ENCODE results near the gene PARD3B. TPM values are rescaled to one million over a fixed set of nuclear protein-coding genes. Genes with fewer than 3 reads are reported as not detected.

Gene PARD3B
- total and polyA plus RNA-seq, 2 donors from 2014 or later: 5.3 to 29.6 TPM

DNA sequence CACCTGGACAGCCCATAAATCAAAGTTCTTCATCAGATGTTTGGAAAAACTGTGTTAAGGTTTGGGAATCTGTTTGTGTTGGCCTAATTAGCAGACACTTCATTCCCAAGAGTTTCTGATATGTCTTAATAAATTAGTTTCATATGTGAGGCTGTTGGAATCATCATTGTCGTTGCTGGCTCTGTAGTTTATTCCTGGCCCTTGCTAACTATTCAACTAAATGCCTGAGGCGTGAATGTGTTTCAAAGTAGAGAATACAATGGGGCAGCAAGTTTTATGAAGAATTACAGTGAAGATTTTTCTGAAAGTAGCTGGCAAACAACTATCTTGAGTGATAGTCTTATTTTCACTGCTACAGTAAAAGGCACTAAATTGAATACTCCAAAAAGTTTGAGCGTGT, 141.1 kb downstream of the PARD3B start:
- H3K27me3 ChIP-seq (ENCODE audit: control insufficient read depth, insufficient read depth, low read length): no peaks in the 10 kb centered on the region
- H3K9ac ChIP-seq (ENCODE audit: low read length in 3 of 3): no peak overlapping the region
- no peak overlapping the region for H3K4me3 ChIP-seq (ENCODE audit: low read length in 3 of 3)
- no peaks in the 10 kb centered on the region for H3K36me3 ChIP-seq (ENCODE audit: control insufficient read depth in 2 of 3, insufficient read depth in 3 of 3, low read length in 3 of 3)
- no peaks in the 10 kb centered on the region for H3K9me3 ChIP-seq (ENCODE audit: control insufficient read depth in 2 of 3, insufficient read depth in 1 of 3, low read length in 3 of 3)
- DNase-seq (no peak), FAIRE-seq (no peak)
- TF ChIP-seq, protein P1, sequence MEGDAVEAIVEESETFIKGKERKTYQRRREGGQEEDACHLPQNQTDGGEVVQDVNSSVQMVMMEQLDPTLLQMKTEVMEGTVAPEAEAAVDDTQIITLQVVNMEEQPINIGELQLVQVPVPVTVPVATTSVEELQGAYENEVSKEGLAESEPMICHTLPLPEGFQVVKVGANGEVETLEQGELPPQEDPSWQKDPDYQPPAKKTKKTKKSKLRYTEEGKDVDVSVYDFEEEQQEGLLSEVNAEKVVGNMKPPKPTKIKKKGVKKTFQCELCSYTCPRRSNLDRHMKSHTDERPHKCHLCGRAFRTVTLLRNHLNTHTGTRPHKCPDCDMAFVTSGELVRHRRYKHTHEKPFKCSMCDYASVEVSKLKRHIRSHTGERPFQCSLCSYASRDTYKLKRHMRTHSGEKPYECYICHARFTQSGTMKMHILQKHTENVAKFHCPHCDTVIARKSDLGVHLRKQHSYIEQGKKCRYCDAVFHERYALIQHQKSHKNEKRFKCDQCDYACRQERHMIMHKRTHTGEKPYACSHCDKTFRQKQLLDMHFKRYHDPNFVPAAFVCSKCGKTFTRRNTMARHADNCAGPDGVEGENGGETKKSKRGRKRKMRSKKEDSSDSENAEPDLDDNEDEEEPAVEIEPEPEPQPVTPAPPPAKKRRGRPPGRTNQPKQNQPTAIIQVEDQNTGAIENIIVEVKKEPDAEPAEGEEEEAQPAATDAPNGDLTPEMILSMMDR (IDR thresholded peaks at IDR 0.05; ENCODE audit: borderline replicate concordance, extremely low read depth, insufficient read depth): no peak
- H3K27ac ChIP-seq (ENCODE audit: low read depth in 2 of 2, low read length in 2 of 2): no peak overlapping the region
- intact Hi-C loops (cut with DNase I): no loop called here
- peaks cover 0 to under 1% (median 0%) of the 10 kb centered on the region in 3 donors for H3K4me1 ChIP-seq (ENCODE audit: control insufficient read depth in 2 of 3, insufficient read depth in 2 of 3, low read depth in 1 of 3, low read length in 3 of 3)

DNA sequence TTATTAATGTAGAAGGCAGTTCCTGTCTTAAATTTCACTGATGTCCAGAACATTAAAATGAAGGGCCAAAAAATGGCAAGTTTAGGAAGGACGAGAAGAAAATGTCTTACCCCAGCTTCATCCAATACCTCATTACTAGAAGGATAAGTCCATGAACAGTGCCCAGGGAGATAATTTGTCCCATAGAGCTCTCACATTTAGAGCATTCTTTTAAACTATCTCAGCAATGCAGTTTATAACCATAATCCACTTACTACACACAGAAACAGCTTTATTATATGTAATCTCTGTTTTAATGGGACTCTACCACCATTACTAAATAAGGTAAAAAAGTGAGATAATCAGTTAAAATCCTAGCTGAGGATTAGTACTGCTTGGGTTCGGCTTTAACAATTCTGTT, 142.5 kb downstream of the PARD3B start:
- FAIRE-seq (no peak), DNase-seq (no peak)
- intact Hi-C loops (cut with DNase I): no loop called here
- Histone ChIP-seq H3K36me3 (ENCODE audit: control insufficient read depth in 2 of 3, insufficient read depth in 3 of 3, low read length in 3 of 3) (no peaks in the 10 kb centered on the region), H3K9ac (ENCODE audit: low read length in 3 of 3) (no peak overlapping the region), H3K4me3 (ENCODE audit: low read length in 3 of 3) (no peak overlapping the region), H3K27me3 (ENCODE audit: control insufficient read depth, insufficient read depth, low read length) (no peaks in the 10 kb centered on the region), H3K27ac (ENCODE audit: low read depth in 2 of 2, low read length in 2 of 2) (no peak overlapping the region), H3K9me3 (ENCODE audit: control insufficient read depth in 2 of 3, insufficient read depth in 1 of 3, low read length in 3 of 3) (no peaks in the 10 kb centered on the region), H3K4me1 (ENCODE audit: control insufficient read depth in 2 of 3, insufficient read depth in 2 of 3, low read depth in 1 of 3, low read length in 3 of 3) (no peaks in the 10 kb centered on the region)
- TF ChIP-seq, protein P1 (IDR thresholded peaks at IDR 0.05; ENCODE audit: borderline replicate concordance, extremely low read depth, insufficient read depth): no peak

DNA sequence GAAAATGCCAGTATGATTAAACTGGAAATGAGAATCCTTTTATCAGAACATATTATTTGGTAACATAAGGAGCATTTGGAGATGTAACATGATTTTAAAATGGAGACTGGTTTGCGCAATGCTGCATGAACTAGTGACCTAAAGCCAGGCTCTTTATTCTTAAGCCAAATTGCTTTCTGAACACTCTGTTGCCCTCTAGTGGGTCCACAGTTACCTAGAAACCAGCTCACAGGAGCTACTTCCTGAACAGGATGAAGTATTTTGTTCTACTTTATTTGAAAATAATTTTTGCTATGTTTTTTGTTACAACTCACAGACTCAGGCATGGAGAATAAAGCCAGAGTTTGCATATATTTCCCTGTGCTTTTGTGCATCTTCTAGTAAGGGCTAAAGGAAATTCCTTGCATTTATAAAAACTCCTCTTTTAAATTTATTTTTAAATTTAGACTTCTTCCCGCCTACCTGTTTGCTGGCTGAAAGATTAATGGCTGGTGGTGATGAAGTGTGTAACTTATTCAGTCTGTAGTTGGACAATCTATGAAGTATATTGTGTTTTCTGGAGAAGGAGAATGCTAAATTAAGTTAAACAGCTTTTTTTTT, 146.7 kb downstream of the PARD3B start:
- intact Hi-C loops (cut with DNase I): loop anchor here (10.0 kb wide), 1 partner anchor 357 kb away; no protein-coding TSS in a partner anchor
- Histone ChIP-seq H3K36me3 (ENCODE audit: control insufficient read depth in 2 of 3, insufficient read depth in 3 of 3, low read length in 3 of 3) (no peaks in the 10 kb centered on the region), H3K27ac (ENCODE audit: low read depth in 2 of 2, low read length in 2 of 2) (no peak overlapping the region), H3K9ac (ENCODE audit: low read length in 3 of 3) (no peak overlapping the region), H3K27me3 (ENCODE audit: control insufficient read depth, insufficient read depth, low read length) (no peaks in the 10 kb centered on the region), H3K4me1 (ENCODE audit: control insufficient read depth in 2 of 3, insufficient read depth in 2 of 3, low read depth in 1 of 3, low read length in 3 of 3) (no peaks in the 10 kb centered on the region), H3K9me3 (ENCODE audit: control insufficient read depth in 2 of 3, insufficient read depth in 1 of 3, low read length in 3 of 3) (no peaks in the 10 kb centered on the region), H3K4me3 (ENCODE audit: low read length in 3 of 3) (no peak overlapping the region)
- peak in 4 of 5 donors; percentile 63 to 93 (median 82) for DNase-seq
- TF ChIP-seq, protein P1 (IDR thresholded peaks at IDR 0.05; ENCODE audit: borderline replicate concordance, extremely low read depth, insufficient read depth): peak; percentile 75
- FAIRE-seq: peak; percentile 94
